Measurements from ENCODE around the gene SUCLA2. TPM values are rescaled to one million over a fixed set of nuclear protein-coding genes. Genes with fewer than 3 reads are reported as not detected.

Gene SUCLA2
- total RNA-seq, 1 experiment from 2014 or later = 39.1 TPM

DNA sequence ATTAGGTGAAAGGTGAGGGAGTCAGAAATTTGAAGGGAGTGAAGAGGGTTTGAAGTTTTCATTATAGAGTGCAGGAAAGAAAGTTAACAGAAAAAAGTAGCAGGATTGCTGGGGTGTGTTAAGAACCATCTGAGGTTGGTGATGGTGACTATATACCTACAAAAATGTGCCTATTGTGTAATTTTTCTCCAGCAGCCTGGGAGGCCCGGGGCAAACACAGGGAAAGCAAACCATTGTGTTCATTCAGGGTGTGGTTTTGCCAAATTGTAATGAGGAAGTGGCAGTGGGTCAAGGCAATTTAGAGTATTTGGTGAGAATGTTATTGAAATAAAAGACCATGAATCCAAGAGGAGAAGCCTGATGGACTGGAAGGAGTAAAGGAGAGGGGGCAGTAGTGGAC is 8.2 kb upstream of the SUCLA2 start:
- CTCF ChIA-PET = no interaction called here
- POLR2A ChIA-PET = no interaction called here
- RAD21 ChIA-PET (ENCODE audit: low non-redundant PET in 1 of 2, low total read pairs in 2 of 2, uncharacterized antibody in 2 of 2, unreplicated experiment in 2 of 2) = no interaction called here
- peak; percentile 40; the same call in 1 of the 2 replicates for ATAC-seq
- Histone ChIP-seq H3K4me2 (ENCODE audit: low read length) (peak overlapping the region; percentile 3; the same call in 1 of the 2 replicates), H3K79me2 (ENCODE audit: insufficient read depth, low read length) (no peaks in the 10 kb centered on the region), H3K4me3 (replicated peaks in 1 of 2; ENCODE audit: low read depth in 1 of 2, low read length in 2 of 2) (no peak overlapping the region), H3K36me3 (ENCODE audit: control insufficient read depth in 1 of 2, insufficient read depth in 2 of 2, low read length in 2 of 2) (no peaks in the 10 kb centered on the region), H3K9me3 (ENCODE audit: control insufficient read depth in 1 of 2, insufficient read depth in 1 of 2, low read depth in 1 of 2, low read length in 2 of 2) (no peaks in the 10 kb centered on the region), H3K9me2 (ENCODE audit: insufficient read depth) (no peaks in the 10 kb centered on the region), H4K20me1 (ENCODE audit: insufficient read depth) (no peaks in the 10 kb centered on the region), H3K9ac (ENCODE audit: low read length) (no peak overlapping the region), H3K4me1 (ENCODE audit: control insufficient read depth in 1 of 2, insufficient read depth in 2 of 2, low read length in 2 of 2) (peaks cover 0 to 9% of the 10 kb centered on the region in 2 experiments; a peak in 1 of 4 replicates), H3K27ac (ENCODE audit: low read depth, low read length) (no peak overlapping the region), H3K27me3 (ENCODE audit: insufficient read depth, low read length) (no peaks in the 10 kb centered on the region), H2AFZ (ENCODE audit: low read depth, low read length, poor library complexity, severe bottlenecking) (no peak overlapping the region)
- TF ChIP-seq TCF7L2 (IDR thresholded peaks at IDR 0.05; ENCODE audit: borderline replicate concordance, extremely low read depth, insufficient read depth, insufficient read length) (no peak), SP1 (IDR thresholded peaks at IDR 0.05; ENCODE audit: low read depth) (no peak), POLR2A (IDR thresholded peaks at IDR 0.05; ENCODE audit: borderline replicate concordance, extremely low read depth, insufficient read depth, insufficient read length) (no peak), RAD21 (IDR thresholded peaks at IDR 0.05; ENCODE audit: low read depth) (no peak), EZH2 (IDR thresholded peaks at IDR 0.05) (no peak)
- no peak for DNase-seq (ENCODE audit: low read depth, low spot score)
- intact Hi-C loops (cut with micrococcal nuclease) = no loop called here
- BruUV-seq (replicated peaks) = no TSS peak

DNA sequence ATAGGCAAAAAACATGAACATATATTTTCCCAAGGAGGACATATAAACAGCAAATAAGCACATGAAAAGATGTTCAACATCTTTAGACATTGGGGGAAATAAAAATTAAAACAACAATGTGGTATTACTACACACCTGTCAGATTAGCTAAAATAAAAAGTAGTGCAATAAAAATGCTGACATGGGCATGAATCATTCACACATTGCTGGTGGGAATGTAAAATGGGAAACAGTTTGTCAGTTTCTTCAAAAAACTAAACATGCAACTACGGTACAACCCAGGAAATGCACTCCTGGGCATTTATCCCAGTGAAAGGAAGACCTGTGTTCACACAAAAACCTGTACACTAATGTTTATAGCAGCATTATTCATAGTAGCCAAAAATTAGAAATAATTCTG is 5.3 kb upstream of the SUCLA2 start:
- Histone ChIP-seq H3K79me2 (ENCODE audit: insufficient read depth, low read length) (no peaks in the 10 kb centered on the region), H3K4me1 (ENCODE audit: control insufficient read depth in 1 of 2, insufficient read depth in 2 of 2, low read length in 2 of 2) (peaks cover 3 to 17% of the 10 kb centered on the region in 2 experiments; a peak in 3 of 4 replicates), H2AFZ (ENCODE audit: low read depth, low read length, poor library complexity, severe bottlenecking) (no peak overlapping the region), H4K20me1 (ENCODE audit: insufficient read depth) (no peaks in the 10 kb centered on the region), H3K9me3 (ENCODE audit: control insufficient read depth in 1 of 2, insufficient read depth in 1 of 2, low read depth in 1 of 2, low read length in 2 of 2) (no peaks in the 10 kb centered on the region), H3K4me2 (ENCODE audit: low read length) (no peak overlapping the region), H3K27ac (ENCODE audit: low read depth, low read length) (no peak overlapping the region), H3K27me3 (ENCODE audit: insufficient read depth, low read length) (no peaks in the 10 kb centered on the region), H3K9me2 (ENCODE audit: insufficient read depth) (no peaks in the 10 kb centered on the region), H3K36me3 (ENCODE audit: control insufficient read depth in 1 of 2, insufficient read depth in 2 of 2, low read length in 2 of 2) (no peaks in the 10 kb centered on the region), H3K4me3 (replicated peaks in 1 of 2; ENCODE audit: low read depth in 1 of 2, low read length in 2 of 2) (no peak overlapping the region), H3K9ac (ENCODE audit: low read length) (no peak overlapping the region)
- ATAC-seq (no peak), DNase-seq (ENCODE audit: low read depth, low spot score) (no peak)
- TF ChIP-seq RAD21 (IDR thresholded peaks at IDR 0.05; ENCODE audit: low read depth) = no peak
- TF ChIP-seq SRF (IDR thresholded peaks at IDR 0.05; ENCODE audit: low read depth) = no peak
- TF ChIP-seq ZFX (IDR thresholded peaks at IDR 0.05) = no peak
- TF ChIP-seq JUND (IDR thresholded peaks at IDR 0.05) = no peak
- no peak for TF ChIP-seq EGR1 (IDR thresholded peaks at IDR 0.05; ENCODE audit: low read depth)
- TF ChIP-seq, protein P1, sequence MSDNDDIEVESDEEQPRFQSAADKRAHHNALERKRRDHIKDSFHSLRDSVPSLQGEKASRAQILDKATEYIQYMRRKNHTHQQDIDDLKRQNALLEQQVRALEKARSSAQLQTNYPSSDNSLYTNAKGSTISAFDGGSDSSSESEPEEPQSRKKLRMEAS (IDR thresholded peaks at IDR 0.05) = no peak
- no peak for TF ChIP-seq SP1 (IDR thresholded peaks at IDR 0.05; ENCODE audit: low read depth)
- TF ChIP-seq, protein P2, sequence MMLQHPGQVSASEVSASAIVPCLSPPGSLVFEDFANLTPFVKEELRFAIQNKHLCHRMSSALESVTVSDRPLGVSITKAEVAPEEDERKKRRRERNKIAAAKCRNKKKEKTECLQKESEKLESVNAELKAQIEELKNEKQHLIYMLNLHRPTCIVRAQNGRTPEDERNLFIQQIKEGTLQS (IDR thresholded peaks at IDR 0.05) = no peak
- no peak for TF ChIP-seq CEBPB (IDR thresholded peaks at IDR 0.05; ENCODE audit: low read depth)
- intact Hi-C loops (cut with micrococcal nuclease) = no loop called here
- ChIA-PET RAD21 (ENCODE audit: low non-redundant PET in 1 of 2, low total read pairs in 2 of 2, uncharacterized antibody in 2 of 2, unreplicated experiment in 2 of 2) (no interaction called here), CTCF (interaction anchor here (0.7 to 1.2 kb wide), 2 partner anchors 15 to 31 kb away, joined by 3 read pairs; partner anchors contain the start of gene NUDT15), POLR2A (no interaction called here)
- no TSS peak for BruUV-seq (replicated peaks)
